CD4-positive, alpha-beta T cell treated with Interleukin-17A for 1 hour (primary cell): ENCODE results near the gene JAK3.
"Not testable (repeated sequence)": the region's sequence is repeated elsewhere in the genome, so short reads cannot be mapped to it uniquely, and the experiment has no call there.

Experiments used
- DNase-seq: peaks from one replicate; pipeline ENCODE4 v3.0.0-alpha.2; 2020

The JAK3 gene

GRCh38 chr19:17847538-17848366 is at the start of gene JAK3:
Gene JAK3 (minus strand): TSS chr19:17847982. CDS start chr19:17844417, 3,565 bp downstream.
- DNase-seq, result peak; percentile 91

DNA sequence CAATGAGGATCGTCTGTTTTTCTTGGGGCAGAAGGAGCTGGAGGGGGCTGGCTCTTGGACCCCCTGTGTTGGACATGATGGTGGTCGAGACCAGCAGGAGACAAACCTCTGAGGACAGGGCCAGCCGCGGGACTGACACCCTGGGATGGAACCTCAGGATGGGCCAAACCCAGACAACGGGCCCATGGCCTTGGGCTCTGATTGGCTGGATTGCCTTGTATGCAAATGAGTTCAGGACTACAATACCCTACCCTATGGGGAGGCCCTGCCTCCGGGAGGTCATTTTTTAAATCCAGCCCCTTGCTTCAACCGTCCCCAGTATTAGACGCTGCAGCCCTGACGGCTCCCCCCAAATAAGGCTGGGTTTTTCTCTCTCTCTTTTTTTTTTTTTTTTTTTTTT is 46.0 kb upstream of the JAK3 start:
- no peak for DNase-seq

- DNase-seq, result no peak
These were observed 41.9 kb upstream of the JAK3 start for GRCh38 chr19:17889609-17890214.

DNA sequence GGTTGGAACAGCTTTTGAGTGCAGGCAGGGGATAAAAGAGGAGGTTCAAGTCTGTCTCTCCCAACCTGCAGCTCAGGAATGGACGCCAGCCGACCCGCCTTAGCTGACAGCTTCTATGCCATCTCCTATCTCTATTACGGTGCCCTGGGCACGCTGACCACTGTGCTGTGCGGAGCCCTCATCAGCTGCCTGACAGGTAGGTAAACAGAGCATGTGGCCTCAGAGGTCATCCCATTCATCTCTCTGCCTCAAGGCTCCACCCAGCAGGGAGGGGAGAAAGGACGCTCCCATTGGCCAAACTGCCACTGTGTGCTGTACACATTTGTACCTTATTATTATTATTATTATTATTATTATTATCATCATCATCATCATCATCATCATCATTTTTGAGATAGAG is 40.5 kb upstream of the JAK3 start:
- no peak for DNase-seq

DNA sequence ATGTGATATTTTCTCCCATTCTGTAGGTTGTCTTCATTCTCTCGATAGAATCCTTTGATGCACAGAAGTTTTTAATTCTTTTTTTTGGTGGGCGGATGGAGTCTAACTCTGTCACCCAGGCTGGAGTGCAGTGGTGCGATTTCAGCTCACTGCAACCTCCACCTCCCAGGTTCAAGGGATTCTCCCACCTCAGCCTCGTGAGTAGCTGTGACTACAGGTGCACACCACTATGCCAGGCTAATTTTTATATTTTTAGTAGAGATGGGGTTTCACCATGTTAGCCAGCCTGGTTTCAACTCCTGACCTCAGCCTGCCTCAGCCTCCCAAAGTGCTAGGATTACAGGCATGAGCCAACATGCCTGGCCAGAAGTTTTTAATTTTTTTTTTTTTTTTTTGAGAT is 39.4 kb upstream of the JAK3 start:
- DNase-seq, result not testable (repeated sequence)

GRCh38 chr19:17886515-17886914 is 38.7 kb upstream of the JAK3 start:
- no peak for DNase-seq

DNA sequence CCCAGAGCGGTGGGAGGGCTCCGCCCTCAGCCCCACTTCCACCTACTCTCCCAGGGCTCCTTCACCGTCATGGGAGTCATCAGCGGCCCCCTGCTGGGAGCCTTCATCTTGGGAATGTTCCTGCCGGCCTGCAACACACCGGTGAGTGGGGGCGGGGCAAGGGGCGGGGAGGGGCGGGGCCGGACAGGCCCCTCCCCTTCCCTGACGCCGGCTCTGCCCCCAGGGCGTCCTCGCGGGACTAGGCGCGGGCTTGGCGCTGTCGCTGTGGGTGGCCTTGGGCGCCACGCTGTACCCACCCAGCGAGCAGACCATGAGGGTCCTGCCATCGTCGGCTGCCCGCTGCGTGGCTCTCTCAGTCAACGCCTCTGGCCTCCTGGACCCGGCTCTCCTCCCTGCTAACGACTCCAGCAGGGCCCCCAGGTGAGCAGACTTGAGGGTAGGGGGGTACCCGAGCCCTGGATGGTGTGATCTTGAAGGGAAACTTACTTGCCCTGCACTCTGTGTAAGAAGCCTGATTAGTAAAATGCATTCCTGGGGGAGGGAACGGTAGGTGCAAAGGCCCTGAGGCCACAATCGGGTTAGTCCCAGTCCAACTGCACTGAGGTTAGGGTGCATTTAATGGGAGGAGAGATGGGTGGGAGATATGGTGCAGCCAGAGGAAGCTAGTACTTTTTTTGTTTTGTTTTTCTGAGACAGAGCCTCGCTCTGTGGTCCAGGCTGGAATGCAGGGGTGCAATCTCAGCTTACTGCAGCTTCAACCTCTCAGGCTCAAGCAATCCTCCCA is 36.0 kb upstream of the JAK3 start:
- no peak for DNase-seq

DNA sequence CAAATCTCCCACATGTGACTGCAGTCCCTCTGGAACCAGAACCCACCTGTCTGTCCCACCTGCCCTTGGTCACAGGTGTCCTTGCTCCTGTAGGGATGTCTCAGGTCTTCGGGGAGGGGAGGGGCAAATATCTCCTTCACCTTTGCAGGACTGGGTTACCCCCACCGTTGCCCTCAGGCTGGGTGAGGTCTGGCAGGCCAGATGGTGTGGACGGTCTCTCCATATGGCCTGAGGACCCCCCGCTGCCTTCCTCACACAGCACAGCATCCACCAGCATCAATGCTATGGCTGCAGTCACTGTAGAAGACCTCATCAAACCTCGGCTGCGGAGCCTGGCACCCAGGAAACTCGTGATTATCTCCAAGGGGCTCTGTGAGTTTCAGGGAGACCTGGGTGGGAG is 33.9 kb upstream of the JAK3 start:
- no peak for DNase-seq

DNA sequence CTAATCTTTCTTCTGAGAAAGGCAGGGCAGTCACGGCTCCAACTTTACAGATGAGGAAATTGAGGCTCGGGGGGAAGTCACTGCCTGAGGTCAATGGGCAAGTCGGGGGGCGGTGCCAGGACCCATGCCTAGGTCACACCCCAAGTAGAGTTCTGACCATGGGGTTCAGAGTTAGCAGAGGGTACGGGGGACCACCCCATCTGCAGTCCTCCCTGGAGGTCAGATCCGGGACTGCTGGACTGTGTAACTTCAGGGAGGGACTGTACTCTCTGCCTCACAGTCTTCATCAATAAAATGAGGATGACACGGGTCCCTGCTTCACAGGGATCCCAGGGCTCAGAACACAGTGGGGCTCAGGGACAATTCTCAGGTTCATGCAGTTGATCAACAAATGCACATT is 31.7 kb upstream of the JAK3 start:
- DNase-seq, result no peak

DNA sequence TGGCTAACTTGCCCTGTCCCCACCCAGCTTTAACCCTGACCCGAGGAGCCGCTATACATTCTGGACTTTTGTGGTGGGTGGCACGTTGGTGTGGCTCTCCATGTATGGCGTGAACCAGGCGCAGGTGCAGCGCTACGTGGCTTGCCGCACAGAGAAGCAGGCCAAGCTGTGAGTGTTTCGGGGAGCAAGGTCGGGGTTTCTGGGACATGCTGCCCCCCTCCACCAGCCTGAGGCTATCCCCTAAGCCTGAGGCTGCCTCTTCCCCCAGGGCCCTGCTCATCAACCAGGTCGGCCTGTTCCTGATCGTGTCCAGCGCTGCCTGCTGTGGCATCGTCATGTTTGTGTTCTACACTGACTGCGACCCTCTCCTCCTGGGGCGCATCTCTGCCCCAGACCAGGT is 29.9 kb upstream of the JAK3 start:
- no peak for DNase-seq

DNA sequence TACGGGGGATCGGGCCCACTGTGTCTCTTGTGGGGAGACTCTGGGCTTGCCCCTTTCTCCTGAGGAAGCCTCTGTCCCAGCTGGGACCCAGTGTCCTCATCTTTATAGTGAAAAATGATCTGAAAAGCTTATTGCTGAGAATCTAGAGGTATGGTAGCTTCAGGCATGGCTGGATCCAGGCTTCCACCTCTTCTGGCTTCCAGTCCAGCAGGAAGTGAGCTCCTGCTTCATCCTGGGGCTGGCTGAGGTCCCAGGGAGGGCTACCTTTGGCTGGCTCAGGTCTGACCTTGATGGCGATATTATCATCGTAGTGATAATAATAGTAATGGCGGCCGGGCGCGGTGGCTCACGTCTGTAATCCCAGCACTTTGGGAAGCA is 27.0 kb upstream of the JAK3 start:
- no peak for DNase-seq

- DNase-seq, result peak; percentile 71
These were observed 26.3 kb upstream of the JAK3 start for GRCh38 chr19:17873786-17874757.

- peak; percentile 36 for DNase-seq
These were observed 24.6 kb upstream of the JAK3 start for GRCh38 chr19:17872251-17873001.

- DNase-seq, result no peak
These were observed 24.1 kb upstream of the JAK3 start, which contains the start of gene SLC5A5 for GRCh38 chr19:17871878-17872250. Gene SLC5A5 (plus strand): TSS chr19:17871945. CDS start chr19:17872320, 375 bp downstream.

GRCh38 chr19:17871032-17871877 is 23.5 kb upstream of the JAK3 start:
- no peak for DNase-seq

DNA sequence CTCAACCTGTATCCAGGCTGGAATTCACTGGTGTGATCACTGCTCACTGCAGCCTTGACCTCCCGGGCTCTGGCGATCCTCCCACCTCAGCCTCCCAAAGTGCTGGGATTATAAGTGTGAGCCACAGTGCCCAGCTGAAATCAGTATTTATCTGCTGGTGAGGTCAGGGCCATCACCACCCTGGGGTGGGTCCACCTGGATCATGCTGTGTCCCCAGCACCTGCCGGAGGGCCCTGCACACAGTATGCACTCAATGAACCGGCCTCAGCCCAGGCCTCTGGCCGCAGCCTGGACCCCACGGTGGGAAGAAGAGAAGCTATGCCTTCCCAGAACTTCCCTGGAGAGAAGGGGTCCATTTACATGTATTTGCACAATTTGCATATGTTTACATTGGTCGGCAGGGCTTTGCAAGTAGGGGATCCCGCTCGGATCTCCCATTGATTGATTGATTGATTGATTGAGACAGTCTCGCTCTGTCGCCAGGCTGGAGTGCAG is 21.4 kb upstream of the JAK3 start:
- no peak for DNase-seq

- no peak for DNase-seq
These were observed 20.9 kb upstream of the JAK3 start for GRCh38 chr19:17868669-17869068.

GRCh38 chr19:17866964-17867486 is 19.2 kb upstream of the JAK3 start:
- DNase-seq, result no peak

DNA sequence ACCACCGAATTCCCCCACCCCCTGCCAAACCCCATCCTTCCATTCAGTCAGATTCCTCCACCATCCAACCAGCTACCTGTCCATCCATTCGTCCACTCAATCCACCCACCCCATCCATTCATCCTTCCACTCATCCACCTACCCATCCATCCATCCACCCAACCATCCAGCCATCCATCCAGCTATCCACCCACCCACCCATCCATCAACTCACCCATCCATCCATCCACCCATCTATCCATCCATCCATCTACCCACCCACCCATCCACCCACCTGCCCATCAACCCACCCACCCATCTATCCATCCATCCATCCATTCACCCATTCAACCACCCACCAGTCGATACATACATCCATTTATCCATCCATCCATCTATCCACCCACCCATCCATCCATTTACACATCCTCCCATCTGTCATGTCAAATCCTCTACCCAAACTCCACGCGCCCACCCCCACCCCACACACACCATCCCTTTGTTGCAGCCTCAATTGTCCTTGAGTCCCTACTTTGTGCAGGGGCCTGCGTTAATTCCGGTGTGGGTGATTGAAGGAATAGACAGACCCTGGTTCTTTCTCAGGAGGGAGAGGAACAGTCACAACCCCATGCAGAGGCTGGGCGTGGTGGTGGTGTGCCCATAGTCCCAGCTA is 18.7 kb upstream of the JAK3 start:
- DNase-seq, result no peak
